DOHH2 (cell line): ENCODE measurements around the gene AGER.

Source experiments
- CTCF ChIP-seq: fragments of 200-600 bp; sonication (generic); IDR thresholded peaks from one replicate; pipeline ENCODE4 v1.5.1; 2014; ENCODE audit warnings: antibody characterized with exemption, mild to moderate bottlenecking, low read depth, low read length; ENCODE audit not compliant: poor library complexity, severe bottlenecking
- EZH2phosphoT487 ChIP-seq: fragments of 200-600 bp; sonication (generic); IDR thresholded peaks from 2 replicates; pipeline ENCODE4 v1.6.1; 2017; ENCODE audit warnings: borderline replicate concordance, mild to moderate bottlenecking, antibody characterized with exemption, low read length, moderate library complexity, mixed read lengths

GRCh38 chr6:32151181-32151862 is 32.7 kb downstream of the AGER start:
- TF ChIP-seq EZH2phosphoT487 (no peak), CTCF (no peak)
